Tibial artery (tissue), 4 donors: ENCODE results near the gene CDK5.

Experiments used
- DNase-seq, 2 donors: peaks; one replicate each; pipeline ENCODE4 v3.0.0-alpha.2; 2019
- H3K27ac ChIP-seq, 2 donors: fragments of 200-600 bp; sonication (generic) in 1 of 2; 1 replicate in 1 of 2; 2 replicates in 1 of 2; pipeline ENCODE4 v1.5.1; 2018 to 2019; ENCODE audit warnings: mild to moderate bottlenecking in 1 of 2
- H3K27me3 ChIP-seq, 2 donors: fragments of 200-600 bp; sonication (generic) in 1 of 2; one replicate each; pipeline versions ENCODE4 v1.5.1 to v1.6.0; 2016 to 2019
- H3K36me3 ChIP-seq, 3 donors: fragments of 200-600 bp; sonication (generic) in 2 of 3; one replicate each; pipeline ENCODE4 v1.5.1; 2016 to 2019; ENCODE audit warnings: mild to moderate bottlenecking in 2 of 3
- H3K4me1 ChIP-seq, 4 donors: fragments of 200-600 bp; sonication (generic) in 2 of 4; 1 replicate in 3 of 4; 2 replicates in 1 of 4; pipeline ENCODE4 v1.5.1; 2016 to 2019
- H3K4me3 ChIP-seq, 2 donors: fragments of 200-600 bp; sonication (generic) in 1 of 2; 1 replicate in 1 of 2; 2 replicates in 1 of 2; pipeline ENCODE4 v1.5.1; 2018 to 2019; ENCODE audit warnings: mild to moderate bottlenecking in 2 of 2
- H3K9me3 ChIP-seq, 3 donors: fragments of 200-600 bp; sonication (generic) in 1 of 3; one replicate each; pipeline ENCODE4 v1.5.1; 2016 to 2019
- CTCF ChIP-seq, 2 experiments: fragments of 200-600 bp in 1 of 2; fragments of 450-650 bp in 1 of 2; IDR thresholded peaks; one replicate each; pipeline ENCODE4 v1.5.1; 2017 to 2019; ENCODE audit warnings: antibody characterized with exemption in 2 of 2, mild to moderate bottlenecking in 1 of 2, moderate library complexity in 1 of 2
- intact Hi-C: fragments of 100-400 bp; cut with DNase I; formaldehyde crosslinking; loops from one replicate; pipeline ENCODE4 v1.15.0; 2023; ENCODE audit warnings: low total_unique reads

The CDK5 gene

GRCh38 chr7:151081170-151082101, 23.7 kb upstream of the CDK5 start:
- Histone ChIP-seq H3K9me3 (no peaks in the 10 kb centered on the region), H3K27ac (peak overlapping the region; percentile 98 to 99), H3K36me3 (peaks cover 0 to 13% (median 11%) of the 10 kb centered on the region in 3 donors), H3K4me3 (peak overlapping the region; percentile 89 to 95), H3K27me3 (no peaks in the 10 kb centered on the region), H3K4me1 (peaks cover 0 to 72% (median 53%) of the 10 kb centered on the region in 4 donors)
- TF ChIP-seq CTCF (IDR thresholded peaks at IDR 0.05): no peak
- intact Hi-C loops: no loop called here
- peak in 1 of 2 donors; percentile 80 for DNase-seq

GRCh38 chr7:151080522-151081169, 22.9 kb upstream of the CDK5 start, which contains the start of gene FASTK:
TSS of gene FASTK (minus strand) at chr7:151080809. CDS start at chr7:151080766, 43 bp downstream.
- Histone ChIP-seq H3K27me3 (no peaks in the 10 kb centered on the region), H3K4me1 (peaks cover 0 to 69% (median 52%) of the 10 kb centered on the region in 4 donors), H3K36me3 (peaks cover 0 to 21% (median 19%) of the 10 kb centered on the region in 3 donors), H3K27ac (peak within 1 kb of the TSS; percentile 98 to 99), H3K4me3 (peak within 1 kb of the TSS; percentile 89 to 95), H3K9me3 (no peaks in the 10 kb centered on the region)
- peak; percentile 92 to 95 for DNase-seq
- intact Hi-C loops: no loop called here
- no peak for TF ChIP-seq CTCF (IDR thresholded peaks at IDR 0.05)

GRCh38 chr7:151080067-151080521, 22.4 kb upstream of the CDK5 start:
- peak overlapping the region; percentile 89 to 95 for H3K4me3 ChIP-seq
- intact Hi-C loops: no loop called here
- H3K27ac ChIP-seq: peak overlapping the region; percentile 98 to 99
- H3K27me3 ChIP-seq: no peaks in the 10 kb centered on the region
- TF ChIP-seq CTCF (IDR thresholded peaks at IDR 0.05): no peak
- H3K4me1 ChIP-seq: peaks cover 0 to 63% (median 46%) of the 10 kb centered on the region in 4 donors
- peaks cover 2 to 26% (median 25%) of the 10 kb centered on the region in 3 donors for H3K36me3 ChIP-seq
- H3K9me3 ChIP-seq: no peaks in the 10 kb centered on the region
- peak in 1 of 2 donors; percentile 60 for DNase-seq

- Histone ChIP-seq H3K4me1 (peaks cover 0 to 63% (median 45%) of the 10 kb centered on the region in 4 donors), H3K9me3 (no peaks in the 10 kb centered on the region), H3K4me3 (peak overlapping the region; percentile 89 to 95), H3K27ac (peak overlapping the region; percentile 98 to 99), H3K36me3 (peaks cover 8 to 34% (median 32%) of the 10 kb centered on the region in 3 donors), H3K27me3 (no peaks in the 10 kb centered on the region)
- intact Hi-C loops: no loop called here
- DNase-seq: peak in 1 of 2 donors; percentile 64
- TF ChIP-seq CTCF (IDR thresholded peaks at IDR 0.05): no peak
Observed at GRCh38 chr7:151079199-151079910, 21.7 kb upstream of the CDK5 start.
